ENCODE measurements around the gene CILP.
A peak's percentile ranks its signal among the peaks of the same experiment; 100 is the strongest.
"Not testable (repeated sequence)": the region's sequence is repeated elsewhere in the genome, so short reads cannot be mapped to it uniquely, and the experiment has no call there.

The CILP gene

GRCh38 chr15:65210770-65211481 is at the start of gene CILP:
Gene CILP, minus strand, starts transcription at chr15:65211473. Its CDS starts 1,718 bp downstream, at chr15:65209755.
- DNase-seq, result no peak

- DNase-seq, result no peak
Observed at GRCh38 chr15:65260968-65261367, 49.7 kb upstream of the CILP start.

GRCh38 chr15:65259367-65259797 is 48.1 kb upstream of the CILP start:
- no peak for DNase-seq

GRCh38 chr15:65258375-65259262 is 47.3 kb upstream of the CILP start:
- no peak for DNase-seq

GRCh38 chr15:65255486-65256140 is 44.3 kb upstream of the CILP start:
- DNase-seq, result no peak

GRCh38 chr15:65254758-65255157 is 43.5 kb upstream of the CILP start:
- no peak for DNase-seq

- DNase-seq, result no peak
Observed at GRCh38 chr15:65254356-65254755, 43.1 kb upstream of the CILP start.

- peak; percentile 61 for DNase-seq
Observed at GRCh38 chr15:65249641-65250040, 38.4 kb upstream of the CILP start.

GRCh38 chr15:65248511-65249255 is 37.4 kb upstream of the CILP start:
- DNase-seq, result no peak

- no peak for DNase-seq
Observed at GRCh38 chr15:65246939-65247338, 35.7 kb upstream of the CILP start.

- DNase-seq, result no peak
Observed at GRCh38 chr15:65246026-65246714, 34.9 kb upstream of the CILP start.

GRCh38 chr15:65245096-65245856 is 34.0 kb upstream of the CILP start:
- DNase-seq, result no peak

GRCh38 chr15:65244638-65245037 is 33.4 kb upstream of the CILP start:
- no peak for DNase-seq

GRCh38 chr15:65236443-65236842 is 25.2 kb upstream of the CILP start:
- not testable (repeated sequence) for DNase-seq

GRCh38 chr15:65233696-65234095 is 22.4 kb upstream of the CILP start:
- no peak for DNase-seq

- no peak for DNase-seq
Observed at GRCh38 chr15:65232520-65232919, 21.2 kb upstream of the CILP start.

GRCh38 chr15:65231306-65231705 is 20.0 kb upstream of the CILP start:
- DNase-seq, result no peak

- DNase-seq, result not testable (repeated sequence)
Observed at GRCh38 chr15:65226901-65227300, 15.6 kb upstream of the CILP start.

- DNase-seq, result no peak
Observed at GRCh38 chr15:65226221-65226620, 14.9 kb upstream of the CILP start.

- DNase-seq, result no peak
Observed at GRCh38 chr15:65223996-65224395, 12.7 kb upstream of the CILP start.

GRCh38 chr15:65222891-65223290 is 11.6 kb upstream of the CILP start:
- no peak for DNase-seq

All from activated CD4-positive, alpha-beta T cell treated with anti-CD3 and anti-CD28 coated beads, Interleukin-2, Interleukin-6, amounts not matched to agents 100 ng/mL and 50 ng/mL, durations not matched to agents 16 hours and 8 hours (primary cell).